Kasumi-1 (cell line): Measurements from ENCODE around the gene AGBL1.

Experiments
- DNase-seq, 2 experiments: peaks; one replicate each; lab custom pipeline; 2025; lab: John Stamatoyannopoulos, UW

The AGBL1 gene

DNA sequence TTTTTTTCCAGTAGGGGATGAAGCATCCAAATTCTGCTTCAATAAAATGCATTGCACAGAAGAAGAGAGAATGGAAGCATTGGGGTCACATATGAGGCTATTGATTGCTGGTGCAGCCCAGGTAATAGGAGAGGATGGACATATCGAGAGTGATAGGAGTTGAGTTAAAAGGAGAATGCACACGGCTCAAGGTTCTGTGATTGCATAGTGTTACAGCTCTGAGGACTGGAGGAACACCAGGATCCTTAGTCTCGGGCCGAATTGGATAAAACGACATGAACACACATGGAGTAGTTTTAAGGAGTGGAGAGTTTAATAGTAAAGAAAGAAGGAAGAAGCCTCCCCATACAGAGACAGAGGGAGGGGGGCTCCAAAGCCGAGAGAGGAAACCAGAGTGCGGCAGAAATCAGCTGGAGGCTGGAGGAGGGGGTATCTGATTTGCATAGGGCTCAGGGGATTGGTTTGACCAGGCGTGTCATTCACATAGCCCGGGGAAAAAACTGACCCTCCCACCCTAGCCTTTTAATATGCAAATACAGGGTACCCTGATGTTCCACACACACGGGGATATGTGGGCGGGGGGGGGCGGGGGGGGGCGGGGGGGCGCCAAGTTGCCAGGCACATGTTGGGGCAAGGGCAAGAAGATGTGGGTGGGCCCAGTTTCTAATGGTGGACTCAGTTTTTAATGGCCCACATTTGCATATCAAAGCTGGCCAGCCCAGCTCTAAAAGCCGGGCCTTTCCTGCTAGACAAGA is 156.9 kb downstream of the AGBL1 start:
- no peak for DNase-seq

GRCh38 chr15:86237111-86237500 is 157.4 kb downstream of the AGBL1 start:
- no peak for DNase-seq

DNA sequence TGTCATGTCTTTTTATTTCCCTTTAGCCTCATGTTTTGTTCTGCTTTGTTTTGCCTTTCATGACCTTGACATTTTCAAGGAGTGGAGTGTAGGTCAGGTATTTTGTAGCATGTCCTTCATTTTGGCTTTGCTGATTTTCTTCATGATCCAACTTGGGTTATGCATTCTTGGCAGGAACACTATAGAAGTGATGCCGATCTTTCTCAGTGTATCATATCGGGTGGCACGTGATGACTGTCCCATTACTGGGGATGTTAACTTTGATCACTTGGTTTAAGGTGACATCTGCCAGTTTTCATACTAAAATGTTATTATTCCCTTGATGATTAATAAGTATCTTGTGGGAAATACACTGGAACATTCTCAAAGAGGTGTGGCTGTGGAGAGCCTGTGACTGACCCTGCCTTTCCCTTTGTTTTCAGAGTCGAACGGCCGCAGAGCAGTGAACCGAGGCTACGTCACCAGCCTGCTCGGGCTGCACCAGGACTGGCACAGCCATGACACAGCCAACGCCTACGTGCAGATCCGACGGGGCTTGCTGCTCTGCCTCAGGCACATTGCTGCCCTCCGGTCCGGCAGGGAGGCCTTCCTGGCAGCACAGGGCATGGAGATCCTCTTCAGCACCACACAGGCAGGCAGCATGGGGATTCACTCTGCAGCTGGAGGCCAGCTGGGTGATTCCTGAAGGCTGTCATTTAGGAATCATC is 167.7 kb downstream of the AGBL1 start:
- DNase-seq, result no peak

GRCh38 chr15:86255247-86255646 is 175.6 kb downstream of the AGBL1 start:
- DNase-seq, result no peak

- DNase-seq, result no peak
Observed at GRCh38 chr15:86256628-86257027, 177.0 kb downstream of the AGBL1 start.

GRCh38 chr15:86259589-86259988 is 179.9 kb downstream of the AGBL1 start:
- no peak for DNase-seq

GRCh38 chr15:86263230-86263629 is 183.6 kb downstream of the AGBL1 start:
- DNase-seq, result no peak

GRCh38 chr15:86266896-86267484 is 187.3 kb downstream of the AGBL1 start:
- DNase-seq, result no peak

- no peak for DNase-seq
Observed at GRCh38 chr15:86267892-86268291, 188.2 kb downstream of the AGBL1 start.

- DNase-seq, result no peak
Observed at GRCh38 chr15:86268558-86268957, 188.9 kb downstream of the AGBL1 start.

DNA sequence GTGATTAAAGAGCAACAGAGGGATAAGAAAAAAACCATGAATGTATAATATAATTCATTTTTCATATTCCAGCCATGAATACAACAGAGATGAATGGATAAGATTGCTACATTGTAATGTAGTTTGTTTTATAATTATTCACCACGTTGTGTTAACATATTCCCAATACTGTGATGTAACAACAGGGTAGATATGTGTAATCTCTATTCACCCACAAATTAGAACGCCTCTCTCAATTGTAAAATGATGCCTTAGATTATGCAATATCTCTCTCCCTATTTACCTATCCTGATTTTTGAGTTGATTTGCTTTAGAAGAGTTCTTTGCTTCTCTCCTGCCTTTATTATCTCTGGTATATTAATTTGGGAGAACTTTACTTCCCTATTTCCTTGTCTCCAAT is 193.6 kb downstream of the AGBL1 start:
- DNase-seq, result no peak

DNA sequence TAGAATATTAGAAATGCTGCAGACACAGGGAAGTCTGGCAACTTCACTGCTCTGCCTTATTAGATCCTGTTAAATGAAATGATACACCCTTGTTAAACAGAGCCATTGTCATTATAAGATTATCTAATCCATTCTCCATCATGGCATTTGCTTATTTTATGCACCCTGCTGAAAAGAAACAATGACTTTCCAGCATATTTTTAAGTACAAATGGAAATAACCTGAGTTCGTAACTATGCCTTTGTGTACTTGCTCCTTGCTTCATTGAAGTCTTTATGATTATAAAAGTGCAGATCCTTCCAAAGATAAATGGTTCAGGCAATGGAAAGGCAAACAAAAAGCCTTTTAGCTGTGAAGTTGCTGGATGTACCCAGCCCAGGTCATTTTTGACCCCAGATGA is 195.7 kb downstream of the AGBL1 start:
- no peak for DNase-seq

GRCh38 chr15:86278586-86278985 is 198.9 kb downstream of the AGBL1 start:
- DNase-seq, result no peak

- no peak for DNase-seq
Observed at GRCh38 chr15:86284635-86285034, 205.0 kb downstream of the AGBL1 start.

- DNase-seq, result no peak
Observed at GRCh38 chr15:86295511-86295910, 215.8 kb downstream of the AGBL1 start.

GRCh38 chr15:86296769-86297168 is 217.1 kb downstream of the AGBL1 start:
- no peak for DNase-seq

- DNase-seq, result no peak
Observed at GRCh38 chr15:86300390-86301125, 220.9 kb downstream of the AGBL1 start.

- DNase-seq, result no peak
Observed at GRCh38 chr15:86311568-86312280, 232.1 kb downstream of the AGBL1 start.

DNA sequence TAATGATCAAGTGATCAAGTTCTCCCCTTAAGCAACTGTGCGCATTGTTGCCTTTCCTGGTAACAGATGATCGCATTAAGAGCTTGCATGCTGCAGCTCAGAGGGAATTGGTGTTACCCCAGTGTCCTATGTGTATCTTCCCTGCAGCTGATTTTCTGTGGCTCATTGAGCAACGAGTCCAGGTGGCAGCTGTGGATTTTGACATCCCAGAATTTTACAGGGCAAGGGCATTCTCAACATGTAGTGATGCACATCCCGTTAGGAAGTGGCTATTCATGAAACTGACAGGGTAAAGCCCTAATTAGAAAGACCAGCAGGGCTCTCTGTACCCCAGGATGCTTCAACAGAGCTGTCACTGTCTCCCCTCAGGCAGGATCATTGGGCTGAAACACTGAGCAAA is 232.8 kb downstream of the AGBL1 start:
- DNase-seq, result no peak

GRCh38 chr15:86316216-86316615 is 236.5 kb downstream of the AGBL1 start:
- DNase-seq, result no peak

DNA sequence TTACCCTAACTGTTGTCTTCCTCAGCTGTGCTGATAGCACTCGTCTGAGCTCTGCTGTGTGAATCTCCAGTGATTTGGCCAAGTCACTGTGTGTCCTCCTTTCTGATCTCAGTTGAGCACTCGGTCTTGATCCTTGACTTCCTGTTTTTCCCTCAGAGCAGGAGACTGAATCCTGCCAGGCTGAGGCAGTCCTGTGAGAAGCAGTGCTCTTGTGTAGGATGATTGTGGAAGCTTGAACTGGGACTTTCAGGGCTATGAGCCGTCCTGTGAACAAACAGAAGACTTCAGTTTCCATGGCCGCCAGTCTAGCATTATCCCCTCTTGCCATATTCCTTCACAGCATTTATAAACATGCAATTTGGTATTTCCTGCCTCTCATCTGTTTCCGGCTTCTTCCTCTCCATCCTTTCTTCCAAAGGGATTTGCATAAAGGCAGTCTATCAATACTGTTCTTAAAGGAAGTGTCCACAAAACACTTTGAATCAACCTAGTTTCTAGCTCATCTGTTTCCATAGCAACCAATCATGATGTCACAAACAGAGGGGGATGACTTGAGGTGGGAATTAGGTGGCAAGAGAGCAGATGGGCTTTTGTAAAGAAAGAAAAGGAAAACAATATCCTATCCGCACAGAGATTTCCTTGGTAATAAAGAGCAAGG is 237.2 kb downstream of the AGBL1 start:
- no peak for DNase-seq

- no peak for DNase-seq
Observed at GRCh38 chr15:86317384-86317740, 237.7 kb downstream of the AGBL1 start.
